Stimulated activated CD4-positive, alpha-beta T cell treated with anti-CD3 and anti-CD28 coated beads, Interleukin-12 subunit alpha, Interleukin-12 subunit beta, amount 100 ng/mL, for 24 hours (primary cell): ENCODE data around the gene PDLIM5.
"Not testable (repeated sequence)": the region's sequence is repeated elsewhere in the genome, so short reads cannot be mapped to it uniquely, and the experiment has no call there.

ENCODE experiments used
- DNase-seq, 2 experiments: peaks; one replicate each; pipeline ENCODE4 v3.0.0-alpha.2; 2020; ENCODE audit warnings: low read depth in 2 of 2

Gene PDLIM5

DNA sequence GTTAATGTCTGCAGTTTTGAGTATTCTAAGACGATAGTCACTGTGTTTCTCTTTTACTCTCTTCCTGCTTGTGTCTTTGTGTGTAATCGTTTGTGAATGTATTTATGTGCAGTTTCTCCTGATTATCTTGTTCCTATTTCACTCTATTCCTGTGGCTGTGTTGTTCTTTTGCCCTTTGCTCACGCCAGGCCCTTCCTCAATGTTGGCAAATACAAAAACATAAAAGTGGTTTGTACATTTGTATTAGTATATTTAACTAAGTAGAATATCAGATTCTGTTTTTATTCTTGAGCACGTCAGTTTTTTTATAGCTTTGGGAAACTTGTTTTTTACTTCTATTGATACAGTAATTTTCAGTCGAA lies 198.4 kb downstream of the PDLIM5 start:
- no peak for DNase-seq

- DNase-seq, result no peak
Observed at GRCh38 chr4:94650690-94651089, 198.9 kb downstream of the PDLIM5 start.

- DNase-seq, result no peak
Observed at GRCh38 chr4:94653095-94653649, 201.4 kb downstream of the PDLIM5 start.

DNA sequence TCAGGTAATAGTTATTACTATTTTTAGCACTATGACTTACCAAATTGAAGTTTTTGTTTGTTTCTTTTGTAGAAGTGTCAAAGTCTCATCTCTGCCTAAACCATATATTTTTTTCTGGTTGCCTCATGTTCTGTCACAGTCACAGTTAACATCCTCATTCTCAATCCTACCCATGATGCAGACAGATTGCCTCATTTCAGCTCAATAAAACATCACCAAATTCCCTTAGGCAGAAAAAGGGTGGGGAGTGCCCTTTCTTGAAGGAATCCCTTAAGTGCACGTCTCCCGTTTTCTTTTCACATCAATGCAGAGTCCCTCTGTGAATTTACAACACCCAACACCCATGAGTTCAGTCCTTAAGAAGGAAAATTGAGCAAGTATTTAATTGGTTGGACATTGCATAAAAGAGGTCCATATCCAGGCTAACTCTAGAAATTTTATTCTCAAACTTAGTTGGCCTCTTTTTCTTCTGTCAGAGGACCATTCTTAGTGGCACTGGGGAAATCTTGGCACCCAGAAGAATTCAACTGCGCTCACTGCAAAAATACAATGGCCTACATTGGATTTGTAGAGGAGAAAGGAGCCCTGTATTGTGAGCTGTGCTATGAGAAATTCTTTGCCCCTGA lies 202.4 kb downstream of the PDLIM5 start:
- no peak for DNase-seq

DNA sequence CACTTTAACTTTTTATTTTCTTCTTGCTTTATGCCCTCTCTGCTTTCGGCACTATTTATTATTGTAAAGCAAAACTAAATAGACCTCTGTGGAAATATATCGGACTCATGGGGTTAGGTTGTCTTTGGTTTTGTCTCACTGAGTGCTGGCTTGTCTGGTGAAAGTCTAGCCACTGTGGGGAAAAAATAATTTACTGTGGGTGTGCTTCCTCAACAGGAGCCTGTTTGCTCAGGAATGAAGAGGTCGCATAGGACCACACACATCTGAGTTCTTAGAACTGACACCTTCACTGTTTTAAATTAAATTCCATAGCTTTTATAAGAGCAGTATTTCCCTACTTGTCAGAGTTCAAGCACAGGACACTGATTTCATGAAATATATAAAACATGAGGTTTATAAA lies 203.0 kb downstream of the PDLIM5 start:
- DNase-seq, result no peak

GRCh38 chr4:94660614-94661013 lies 208.9 kb downstream of the PDLIM5 start:
- DNase-seq, result no peak

DNA sequence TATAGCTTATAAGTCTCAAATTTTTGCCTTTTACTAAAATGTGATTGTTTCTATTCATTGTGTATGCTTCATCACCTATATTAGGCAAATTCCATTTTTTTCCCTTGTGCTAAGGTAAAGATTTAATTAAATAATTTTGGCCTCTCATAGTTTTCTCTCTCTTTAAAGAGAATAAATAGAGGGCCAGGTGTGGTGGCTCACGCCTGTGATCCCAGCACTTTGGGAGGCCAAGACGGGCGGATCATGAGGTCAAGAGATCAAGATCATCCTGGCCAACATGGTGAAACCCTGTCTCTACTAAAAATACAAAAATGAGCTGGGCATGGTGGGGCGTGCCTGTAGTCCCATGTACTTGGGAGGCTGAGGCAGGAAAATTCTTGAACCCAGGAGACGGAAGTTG lies 213.3 kb downstream of the PDLIM5 start:
- not testable (repeated sequence) for DNase-seq

GRCh38 chr4:94665500-94666404 lies 214.0 kb downstream of the PDLIM5 start:
- DNase-seq, result no peak

- no peak for DNase-seq
Observed at GRCh38 chr4:94668724-94669123, 217.0 kb downstream of the PDLIM5 start.

DNA sequence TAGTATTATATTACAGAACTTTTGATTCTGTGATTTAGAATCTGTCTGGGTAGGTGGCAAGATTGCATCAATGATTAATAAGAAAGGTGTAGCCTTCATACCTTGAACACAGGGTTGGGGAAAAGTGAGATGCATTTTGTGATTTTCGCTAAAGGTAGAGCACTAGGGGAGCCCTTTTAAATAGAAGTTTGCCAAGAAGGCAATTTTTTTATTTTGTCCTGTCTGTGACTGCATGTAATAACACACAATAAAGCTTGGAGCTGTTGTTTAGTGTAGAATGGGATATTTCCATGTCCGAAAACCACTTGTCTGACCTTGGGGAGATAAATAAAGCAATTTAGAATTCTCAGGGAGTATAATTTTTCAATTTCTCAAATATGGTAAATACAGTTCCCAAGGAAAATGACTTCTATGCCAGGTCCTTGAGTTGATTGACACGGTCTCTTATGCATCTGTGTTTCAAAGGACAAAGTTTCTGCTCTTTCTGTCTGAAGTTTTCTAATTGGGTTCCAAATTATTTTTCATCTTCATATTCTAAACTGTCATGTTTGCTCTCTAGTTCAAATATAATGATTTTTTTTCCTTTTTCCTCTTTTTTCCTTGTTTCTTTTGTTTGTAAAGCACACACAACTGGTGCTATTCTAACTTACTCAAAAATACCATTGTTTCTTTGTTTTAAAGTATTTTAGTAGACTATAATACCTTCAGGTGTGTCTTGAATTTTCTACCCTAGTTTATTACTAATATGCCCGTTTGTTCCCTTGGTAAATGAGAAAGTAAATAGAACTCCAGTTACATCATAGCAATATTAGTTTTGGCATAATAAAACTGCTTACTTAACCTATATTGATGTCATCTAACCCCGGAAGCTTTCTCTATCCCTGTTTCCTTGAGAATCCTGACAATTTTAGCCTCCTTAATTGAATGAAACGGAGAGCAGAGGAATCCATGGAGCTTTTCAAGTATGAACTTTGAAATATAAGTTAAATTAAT lies 218.2 kb downstream of the PDLIM5 start:
- no peak for DNase-seq

- DNase-seq, result no peak
Observed at GRCh38 chr4:94671113-94671512, 219.4 kb downstream of the PDLIM5 start.

- DNase-seq, result no peak
Observed at GRCh38 chr4:94673961-94674360, 222.2 kb downstream of the PDLIM5 start.

- no peak for DNase-seq
Observed at GRCh38 chr4:94676970-94677369, 225.2 kb downstream of the PDLIM5 start.

- DNase-seq, result no peak
Observed at GRCh38 chr4:94678896-94679295, 227.2 kb downstream of the PDLIM5 start.

- DNase-seq, result no peak
Observed at GRCh38 chr4:94680176-94680862, 228.6 kb downstream of the PDLIM5 start.

GRCh38 chr4:94686086-94686485 lies 234.3 kb downstream of the PDLIM5 start:
- no peak for DNase-seq

- no peak for DNase-seq
Observed at GRCh38 chr4:94689155-94689860, 237.6 kb downstream of the PDLIM5 start.

DNA sequence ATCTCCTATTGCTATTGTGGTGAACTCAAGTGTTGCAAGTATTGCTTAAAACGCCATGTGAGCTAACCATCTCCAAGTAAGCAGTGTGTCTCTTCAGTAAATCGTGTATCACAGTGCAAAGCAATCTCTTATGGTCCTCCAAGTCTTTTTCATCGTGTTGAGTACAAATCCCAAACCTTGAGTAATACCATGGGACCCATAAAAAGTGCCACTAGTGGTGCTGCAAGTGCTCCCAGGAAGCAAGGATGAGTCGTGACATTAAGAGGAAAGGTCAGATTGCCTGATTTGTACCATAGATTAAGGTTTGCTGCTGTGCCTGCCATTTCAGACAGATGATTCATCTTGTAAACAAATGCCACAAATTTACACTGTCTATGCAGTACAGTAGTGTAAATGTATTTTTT lies 239.1 kb downstream of the PDLIM5 start:
- no peak for DNase-seq

DNA sequence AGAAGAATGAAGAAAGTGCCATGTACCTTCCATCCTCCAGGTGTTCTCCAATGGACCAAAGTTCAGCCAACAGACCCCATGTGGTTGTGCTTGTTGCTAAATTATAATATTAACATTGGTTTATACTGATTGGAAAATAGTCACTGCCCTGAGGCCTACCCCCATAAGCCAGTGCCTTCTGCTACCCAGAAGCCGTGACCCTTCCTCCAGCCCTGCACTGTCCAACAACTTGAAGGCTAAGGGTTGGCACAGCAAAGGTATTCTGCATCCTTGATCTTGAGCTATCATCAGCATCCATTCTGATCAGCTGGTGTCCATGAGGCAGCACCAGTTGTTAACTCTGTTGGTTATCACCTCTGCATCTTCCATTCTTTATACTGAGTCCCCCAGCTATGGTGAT lies 239.8 kb downstream of the PDLIM5 start:
- no peak for DNase-seq

DNA sequence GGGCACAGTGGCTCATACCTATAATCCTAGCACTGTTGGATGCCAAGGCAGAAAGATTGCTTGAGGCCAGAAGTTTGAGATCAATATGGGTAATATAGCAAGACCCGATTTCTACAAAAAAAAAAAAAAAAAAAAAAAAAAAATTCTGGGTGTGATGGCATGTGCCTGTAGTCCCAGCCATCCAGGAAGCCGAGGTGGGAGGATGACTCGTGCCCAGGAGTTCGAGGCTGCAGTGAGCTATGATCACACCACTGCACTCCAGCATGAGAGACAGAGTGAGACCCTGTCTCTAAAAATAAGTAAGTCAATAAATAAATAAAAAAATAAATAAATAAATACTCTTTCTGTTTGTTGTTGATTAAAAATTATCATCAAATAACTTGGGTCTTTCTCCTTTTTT lies 243.6 kb downstream of the PDLIM5 start:
- no peak for DNase-seq

- no peak for DNase-seq
Observed at GRCh38 chr4:94698187-94698586, 246.4 kb downstream of the PDLIM5 start.
